Neural progenitor cell (in vitro differentiated cells): Measurements from ENCODE around the gene OTOS. TPM values are rescaled to one million over a fixed set of nuclear protein-coding genes. Genes with fewer than 3 reads are reported as not detected.

Source experiments
- DNase-seq: peaks from one replicate; pipeline ENCODE4 v3.0.0-alpha.2; 2016; ENCODE audit warnings: low spot score
- H2AFZ ChIP-seq: fragments of 200-600 bp; sonication (generic); replicated peaks from 2 replicates; pipeline ENCODE4 v1.6.1; 2016; ENCODE audit warnings: antibody characterized with exemption
- H3F3A ChIP-seq: fragments of 200-600 bp; sonication (generic); 2 replicates; pipeline ENCODE4 v1.6.1; 2016; ENCODE audit warnings: antibody characterized with exemption, low read depth
- H3K27ac ChIP-seq: fragments of 200-600 bp; sonication (generic); 2 replicates; pipeline ENCODE4 v1.5.1; 2016; ENCODE audit warnings: mild to moderate bottlenecking
- H3K27me3 ChIP-seq: fragments of 200-600 bp; sonication (generic); 2 replicates; pipeline ENCODE4 v1.6.1; 2016; ENCODE audit warnings: mild to moderate bottlenecking, moderate library complexity
- H3K36me3 ChIP-seq: fragments of 200-600 bp; sonication (generic); 2 replicates; pipeline ENCODE4 v1.5.1; 2016
- H3K4me1 ChIP-seq: fragments of 200-600 bp; sonication (generic); 2 replicates; pipeline ENCODE4 v1.6.1; 2016; ENCODE audit warnings: mixed run types
- H3K4me2 ChIP-seq: fragments of 200-600 bp; sonication (generic); 2 replicates; pipeline ENCODE4 v1.6.1; 2016
- H3K4me3 ChIP-seq: fragments of 200-600 bp; sonication (generic); 2 replicates; pipeline ENCODE4 v1.5.1; 2016
- H3K79me2 ChIP-seq: fragments of 200-600 bp; sonication (generic); 2 replicates; pipeline ENCODE4 v1.6.1; 2016; ENCODE audit warnings: low read depth
- H3K9ac ChIP-seq: fragments of 200-600 bp; sonication (generic); 2 replicates; pipeline ENCODE4 v1.6.1; 2016
- H3K9me3 ChIP-seq: fragments of 200-600 bp; sonication (generic); 2 replicates; pipeline ENCODE4 v1.5.1; 2016; ENCODE audit warnings: low read depth
- H4K20me1 ChIP-seq: fragments of 200-600 bp; sonication (generic); 2 replicates; pipeline ENCODE4 v1.6.1; 2016; ENCODE audit warnings: low read depth
- H3K27ac Mint-ChIP-seq: 3 replicates; pipeline ENCODE4 v1.8.0; 2021; ENCODE audit warnings: mixed read lengths
- H3K27me3 Mint-ChIP-seq: 2 replicates; pipeline ENCODE4 v1.8.0; 2022; ENCODE audit warnings: low read depth, mild to moderate bottlenecking, inconsistent platforms, moderate library complexity, mixed read lengths; ENCODE audit not compliant: insufficient read depth
- H3K36me3 Mint-ChIP-seq: 3 replicates; pipeline ENCODE4 v1.8.0; 2021; ENCODE audit warnings: mixed read lengths
- H3K4me1 Mint-ChIP-seq: 3 replicates; pipeline ENCODE4 v1.8.0; 2021; ENCODE audit warnings: mixed read lengths
- H3K4me3 Mint-ChIP-seq: 3 replicates; pipeline ENCODE4 v1.8.0; 2021; ENCODE audit warnings: mild to moderate bottlenecking, moderate library complexity, mixed read lengths
- H3K9me3 Mint-ChIP-seq: 3 replicates; pipeline ENCODE4 v1.8.0; 2020; ENCODE audit warnings: mixed read lengths
- EZH2 ChIP-seq: fragments of 200-600 bp; sonication (generic); IDR thresholded peaks from 2 replicates; pipeline ENCODE4 v1.6.1; 2017; ENCODE audit warnings: antibody characterized with exemption, mild to moderate bottlenecking, moderate library complexity
- EZH2phosphoT487 ChIP-seq: fragments of 200-600 bp; sonication (generic); IDR thresholded peaks from 2 replicates; pipeline ENCODE4 v1.6.1; 2017; ENCODE audit warnings: antibody characterized with exemption
- total RNA-seq: library from RNA; depleted of rRNA; stranded (reverse); fragments of >200 nt; gene quantifications from 2 replicates; pipeline ENCODE4 v1.2.3, GENCODE V29; 2015; ENCODE audit warnings: low replicate concordance
- TF ChIP-seq, protein P1 (sequence below): fragments of 200-600 bp; sonication (generic); IDR thresholded peaks from 2 replicates; pipeline ENCODE4 v1.5.1; 2017; ENCODE audit warnings: antibody characterized with exemption, mild to moderate bottlenecking

The OTOS gene
- total RNA-seq, 1 donor from 2014 or later: not detected

DNA sequence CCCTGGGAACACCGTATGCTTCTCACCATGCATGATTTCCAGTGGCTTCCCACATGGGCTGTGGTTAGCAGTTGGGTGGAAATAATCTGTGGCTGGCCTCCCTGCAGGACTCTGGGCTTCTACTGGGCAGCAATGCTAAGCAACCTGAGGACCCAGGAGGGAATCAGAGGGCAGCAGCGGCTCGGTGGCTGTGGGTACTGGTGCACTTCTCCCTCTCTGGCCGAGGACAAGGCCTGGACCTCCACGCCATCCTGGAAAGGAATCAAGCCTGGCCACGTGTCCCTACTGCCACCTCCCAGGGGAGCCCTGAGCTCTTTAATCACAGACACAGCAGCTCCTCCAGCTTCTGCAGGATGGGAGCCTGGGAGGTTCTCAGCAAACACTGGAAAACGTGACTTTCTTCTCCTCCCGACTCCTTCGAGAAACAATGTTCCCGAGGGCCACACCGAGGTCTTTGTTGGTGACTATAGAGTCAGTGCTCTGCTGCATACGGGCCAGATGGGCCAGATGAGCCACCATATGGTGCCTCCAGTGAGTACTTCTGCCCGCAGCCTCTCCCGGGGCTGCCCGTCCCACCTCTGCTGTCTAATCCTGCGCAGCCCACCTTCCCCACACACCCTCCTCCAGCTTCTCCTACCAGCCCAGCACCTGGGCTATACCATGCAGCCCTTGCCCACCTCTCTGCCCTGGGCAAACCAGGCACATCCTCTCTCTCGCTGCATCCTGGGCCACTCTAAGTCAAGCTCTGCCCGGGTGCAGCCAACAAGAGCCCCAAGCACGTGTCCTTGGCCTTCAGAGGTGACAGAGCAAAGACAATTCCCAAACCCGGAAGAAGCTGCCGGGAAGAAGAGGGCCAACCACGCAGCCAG lies 42.8 kb upstream of the OTOS start:
- Histone ChIP-seq H3K4me3 (no peak overlapping the region), H3K27me3 (no peaks in the 10 kb centered on the region), H3K9ac (no peak overlapping the region), H3F3A (no peaks in the 10 kb centered on the region), H3K27ac (no peak overlapping the region), H3K4me1 (peaks cover 2% of the 10 kb centered on the region), H3K4me2 (no peak overlapping the region), H2AFZ (no peak overlapping the region), H3K9me3 (no peaks in the 10 kb centered on the region), H3K36me3 (no peaks in the 10 kb centered on the region), H3K79me2 (no peaks in the 10 kb centered on the region), H4K20me1 (no peaks in the 10 kb centered on the region)
- Mint-ChIP-seq H3K4me1 (peaks cover 6% of the 10 kb centered on the region), H3K27me3 (peaks cover 8% of the 10 kb centered on the region), H3K9me3 (peaks cover 15% of the 10 kb centered on the region), H3K36me3 (no peaks in the 10 kb centered on the region), H3K4me3 (no peak overlapping the region), H3K27ac (no peak overlapping the region)
- DNase-seq: no peak
- TF ChIP-seq, protein P1, sequence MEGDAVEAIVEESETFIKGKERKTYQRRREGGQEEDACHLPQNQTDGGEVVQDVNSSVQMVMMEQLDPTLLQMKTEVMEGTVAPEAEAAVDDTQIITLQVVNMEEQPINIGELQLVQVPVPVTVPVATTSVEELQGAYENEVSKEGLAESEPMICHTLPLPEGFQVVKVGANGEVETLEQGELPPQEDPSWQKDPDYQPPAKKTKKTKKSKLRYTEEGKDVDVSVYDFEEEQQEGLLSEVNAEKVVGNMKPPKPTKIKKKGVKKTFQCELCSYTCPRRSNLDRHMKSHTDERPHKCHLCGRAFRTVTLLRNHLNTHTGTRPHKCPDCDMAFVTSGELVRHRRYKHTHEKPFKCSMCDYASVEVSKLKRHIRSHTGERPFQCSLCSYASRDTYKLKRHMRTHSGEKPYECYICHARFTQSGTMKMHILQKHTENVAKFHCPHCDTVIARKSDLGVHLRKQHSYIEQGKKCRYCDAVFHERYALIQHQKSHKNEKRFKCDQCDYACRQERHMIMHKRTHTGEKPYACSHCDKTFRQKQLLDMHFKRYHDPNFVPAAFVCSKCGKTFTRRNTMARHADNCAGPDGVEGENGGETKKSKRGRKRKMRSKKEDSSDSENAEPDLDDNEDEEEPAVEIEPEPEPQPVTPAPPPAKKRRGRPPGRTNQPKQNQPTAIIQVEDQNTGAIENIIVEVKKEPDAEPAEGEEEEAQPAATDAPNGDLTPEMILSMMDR: no peak
- no peak for TF ChIP-seq EZH2phosphoT487
- TF ChIP-seq EZH2: no peak

DNA sequence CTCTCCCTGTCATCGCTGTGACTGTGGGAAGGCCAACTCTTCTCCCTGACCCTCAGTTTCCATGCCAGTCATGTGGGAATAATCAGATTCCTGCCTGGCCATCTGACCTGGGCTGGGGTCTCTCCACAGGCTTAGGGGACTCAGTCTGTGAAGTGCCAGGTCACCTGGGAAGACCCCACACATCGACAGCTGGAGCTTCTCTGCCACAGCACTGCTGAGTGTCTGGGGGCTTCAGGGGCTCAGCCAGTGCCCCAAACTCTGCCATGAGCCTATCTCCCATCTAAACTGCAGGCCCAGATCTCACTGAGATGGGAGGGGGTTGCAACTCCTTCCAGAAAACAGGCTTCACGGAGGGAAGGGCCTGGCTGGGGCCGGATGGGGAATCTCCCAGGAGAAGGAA lies 42.0 kb upstream of the OTOS start:
- H3K79me2 ChIP-seq: no peaks in the 10 kb centered on the region
- Mint-ChIP-seq H3K9me3 (peaks cover 7% of the 10 kb centered on the region), H3K27ac (no peak overlapping the region), H3K36me3 (no peaks in the 10 kb centered on the region), H3K27me3 (peaks cover 8% of the 10 kb centered on the region), H3K4me1 (peaks cover 6% of the 10 kb centered on the region), H3K4me3 (no peak overlapping the region)
- H3K4me2 ChIP-seq: no peak overlapping the region
- no peaks in the 10 kb centered on the region for H3K36me3 ChIP-seq
- TF ChIP-seq EZH2phosphoT487: no peak
- TF ChIP-seq, protein P1: no peak
- TF ChIP-seq EZH2: no peak
- no peak overlapping the region for H2AFZ ChIP-seq
- DNase-seq: no peak
- peaks cover 2% of the 10 kb centered on the region for H3K4me1 ChIP-seq
- no peak overlapping the region for H3K27ac ChIP-seq
- no peaks in the 10 kb centered on the region for H3F3A ChIP-seq
- no peaks in the 10 kb centered on the region for H3K27me3 ChIP-seq
- no peak overlapping the region for H3K9ac ChIP-seq
- H4K20me1 ChIP-seq: no peaks in the 10 kb centered on the region
- H3K9me3 ChIP-seq: no peaks in the 10 kb centered on the region
- H3K4me3 ChIP-seq: no peak overlapping the region

DNA sequence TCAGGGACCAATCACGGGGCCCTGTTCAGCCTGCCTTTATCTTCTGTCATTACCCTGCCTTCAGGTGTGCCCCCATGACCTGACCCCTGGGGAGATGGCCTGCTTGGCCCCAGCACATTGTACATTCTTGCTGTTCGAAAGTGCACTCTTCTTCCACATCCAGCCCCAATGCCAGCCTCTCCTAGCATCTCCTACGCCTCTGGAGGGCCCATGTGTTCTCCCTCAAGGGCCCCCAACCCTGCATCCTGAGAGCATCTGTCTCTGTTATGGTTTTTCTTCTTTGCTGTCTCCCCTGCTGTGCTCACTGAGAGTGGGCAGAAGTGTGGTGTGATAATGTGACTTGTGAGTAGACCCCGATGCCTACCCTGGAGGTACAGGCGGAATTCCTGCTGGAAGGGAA lies 41.5 kb upstream of the OTOS start:
- Histone ChIP-seq H3K36me3 (no peaks in the 10 kb centered on the region), H3K9me3 (no peaks in the 10 kb centered on the region), H4K20me1 (no peaks in the 10 kb centered on the region), H3K9ac (no peak overlapping the region), H3F3A (no peaks in the 10 kb centered on the region), H3K79me2 (no peaks in the 10 kb centered on the region), H3K27ac (no peak overlapping the region), H2AFZ (no peak overlapping the region), H3K4me1 (peaks cover 2% of the 10 kb centered on the region), H3K4me3 (no peak overlapping the region), H3K4me2 (no peak overlapping the region), H3K27me3 (no peaks in the 10 kb centered on the region)
- DNase-seq: no peak
- H3K4me1 Mint-ChIP-seq: peaks cover 6% of the 10 kb centered on the region
- no peak overlapping the region for H3K27ac Mint-ChIP-seq
- peaks cover 8% of the 10 kb centered on the region for H3K27me3 Mint-ChIP-seq
- H3K9me3 Mint-ChIP-seq: peaks cover 7% of the 10 kb centered on the region
- no peak overlapping the region for H3K4me3 Mint-ChIP-seq
- TF ChIP-seq, protein P1: no peak
- no peaks in the 10 kb centered on the region for H3K36me3 Mint-ChIP-seq
